Ishikawa (cell line): Measurements from ENCODE around the gene FASTK.

Experiments
- CEBPB ChIP-seq: IDR thresholded peaks from 2 replicates; pipeline ENCODE4 v1.6.1; 2012
- CREB1 ChIP-seq: IDR thresholded peaks from 2 replicates; pipeline ENCODE4 v1.6.1; 2012; ENCODE audit warnings: low read depth
- EGR1 ChIP-seq: IDR thresholded peaks from 2 replicates; pipeline ENCODE4 v1.6.1; 2012
- EP300 ChIP-seq: IDR thresholded peaks from 2 replicates; pipeline ENCODE4 v1.6.1; 2012; ENCODE audit warnings: borderline replicate concordance
- FOXM1 ChIP-seq: IDR thresholded peaks from 2 replicates; pipeline ENCODE4 v1.6.1; 2012; ENCODE audit warnings: low read depth, borderline replicate concordance
- MAX ChIP-seq: IDR thresholded peaks from 2 replicates; pipeline ENCODE4 v1.6.1; 2012
- NFIC ChIP-seq: IDR thresholded peaks from 2 replicates; pipeline ENCODE4 v1.6.1; 2012
- RAD21 ChIP-seq: IDR thresholded peaks from 2 replicates; pipeline ENCODE4 v1.6.1; 2012; ENCODE audit warnings: low read depth
- TAF1 ChIP-seq: IDR thresholded peaks from 2 replicates; pipeline ENCODE4 v1.6.1; 2012; ENCODE audit warnings: low read depth, mild to moderate bottlenecking
- TCF12 ChIP-seq: IDR thresholded peaks from 2 replicates; pipeline ENCODE4 v1.6.1; 2012; ENCODE audit warnings: low read depth
- TEAD4 ChIP-seq: IDR thresholded peaks from 2 replicates; pipeline ENCODE4 v1.6.1; 2012
- YY1 ChIP-seq: IDR thresholded peaks from 2 replicates; pipeline ENCODE4 v1.6.1; 2012; ENCODE audit warnings: low read depth
- ZBTB7A ChIP-seq: IDR thresholded peaks from 2 replicates; pipeline ENCODE4 v1.6.1; 2012; ENCODE audit warnings: low read depth
- TF ChIP-seq, protein P1 (sequence below): IDR thresholded peaks from 2 replicates; pipeline ENCODE4 v1.6.1; 2012
- TF ChIP-seq, protein P2 (sequence below): IDR thresholded peaks from 2 replicates; pipeline ENCODE4 v1.6.1; 2012; ENCODE audit warnings: low read depth, mild to moderate bottlenecking

Gene FASTK

GRCh38 chr7:151078233-151079040, 2.2 kb downstream of the FASTK start:
- TF ChIP-seq EGR1 (no peak), CEBPB (no peak), EP300 (no peak), ZBTB7A (no peak), TAF1 (no peak), NFIC (no peak), YY1 (no peak), TEAD4 (no peak), TCF12 (no peak), CREB1 (no peak), RAD21 (no peak), MAX (no peak), FOXM1 (no peak)
- TF ChIP-seq, protein P1, sequence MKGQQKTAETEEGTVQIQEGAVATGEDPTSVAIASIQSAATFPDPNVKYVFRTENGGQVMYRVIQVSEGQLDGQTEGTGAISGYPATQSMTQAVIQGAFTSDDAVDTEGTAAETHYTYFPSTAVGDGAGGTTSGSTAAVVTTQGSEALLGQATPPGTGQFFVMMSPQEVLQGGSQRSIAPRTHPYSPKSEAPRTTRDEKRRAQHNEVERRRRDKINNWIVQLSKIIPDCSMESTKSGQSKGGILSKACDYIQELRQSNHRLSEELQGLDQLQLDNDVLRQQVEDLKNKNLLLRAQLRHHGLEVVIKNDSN: no peak
- TF ChIP-seq, protein P2, sequence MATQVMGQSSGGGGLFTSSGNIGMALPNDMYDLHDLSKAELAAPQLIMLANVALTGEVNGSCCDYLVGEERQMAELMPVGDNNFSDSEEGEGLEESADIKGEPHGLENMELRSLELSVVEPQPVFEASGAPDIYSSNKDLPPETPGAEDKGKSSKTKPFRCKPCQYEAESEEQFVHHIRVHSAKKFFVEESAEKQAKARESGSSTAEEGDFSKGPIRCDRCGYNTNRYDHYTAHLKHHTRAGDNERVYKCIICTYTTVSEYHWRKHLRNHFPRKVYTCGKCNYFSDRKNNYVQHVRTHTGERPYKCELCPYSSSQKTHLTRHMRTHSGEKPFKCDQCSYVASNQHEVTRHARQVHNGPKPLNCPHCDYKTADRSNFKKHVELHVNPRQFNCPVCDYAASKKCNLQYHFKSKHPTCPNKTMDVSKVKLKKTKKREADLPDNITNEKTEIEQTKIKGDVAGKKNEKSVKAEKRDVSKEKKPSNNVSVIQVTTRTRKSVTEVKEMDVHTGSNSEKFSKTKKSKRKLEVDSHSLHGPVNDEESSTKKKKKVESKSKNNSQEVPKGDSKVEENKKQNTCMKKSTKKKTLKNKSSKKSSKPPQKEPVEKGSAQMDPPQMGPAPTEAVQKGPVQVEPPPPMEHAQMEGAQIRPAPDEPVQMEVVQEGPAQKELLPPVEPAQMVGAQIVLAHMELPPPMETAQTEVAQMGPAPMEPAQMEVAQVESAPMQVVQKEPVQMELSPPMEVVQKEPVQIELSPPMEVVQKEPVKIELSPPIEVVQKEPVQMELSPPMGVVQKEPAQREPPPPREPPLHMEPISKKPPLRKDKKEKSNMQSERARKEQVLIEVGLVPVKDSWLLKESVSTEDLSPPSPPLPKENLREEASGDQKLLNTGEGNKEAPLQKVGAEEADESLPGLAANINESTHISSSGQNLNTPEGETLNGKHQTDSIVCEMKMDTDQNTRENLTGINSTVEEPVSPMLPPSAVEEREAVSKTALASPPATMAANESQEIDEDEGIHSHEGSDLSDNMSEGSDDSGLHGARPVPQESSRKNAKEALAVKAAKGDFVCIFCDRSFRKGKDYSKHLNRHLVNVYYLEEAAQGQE: no peak

GRCh38 chr7:151077705-151078232, 2.8 kb downstream of the FASTK start:
- no peak for TF ChIP-seq EGR1
- no peak for TF ChIP-seq FOXM1
- TF ChIP-seq EP300: no peak
- no peak for TF ChIP-seq YY1
- TF ChIP-seq, protein P2: no peak
- no peak for TF ChIP-seq MAX
- no peak for TF ChIP-seq ZBTB7A
- TF ChIP-seq NFIC: no peak
- TF ChIP-seq CREB1: no peak
- TF ChIP-seq RAD21: no peak
- no peak for TF ChIP-seq TAF1
- TF ChIP-seq, protein P1: no peak
- no peak for TF ChIP-seq TCF12
- no peak for TF ChIP-seq CEBPB
- TF ChIP-seq TEAD4: no peak

- no peak for TF ChIP-seq RAD21
- TF ChIP-seq NFIC: no peak
- TF ChIP-seq, protein P2: no peak
- no peak for TF ChIP-seq TAF1
- TF ChIP-seq YY1: no peak
- TF ChIP-seq CREB1: no peak
- no peak for TF ChIP-seq MAX
- no peak for TF ChIP-seq EP300
- TF ChIP-seq, protein P1: no peak
- TF ChIP-seq ZBTB7A: no peak
- TF ChIP-seq EGR1: no peak
- no peak for TF ChIP-seq CEBPB
These were observed 3.5 kb downstream of the FASTK start for GRCh38 chr7:151076863-151077704.
